ENCODE measurements around the gene RTN4RL1.

- TF ChIP-seq, protein P1, sequence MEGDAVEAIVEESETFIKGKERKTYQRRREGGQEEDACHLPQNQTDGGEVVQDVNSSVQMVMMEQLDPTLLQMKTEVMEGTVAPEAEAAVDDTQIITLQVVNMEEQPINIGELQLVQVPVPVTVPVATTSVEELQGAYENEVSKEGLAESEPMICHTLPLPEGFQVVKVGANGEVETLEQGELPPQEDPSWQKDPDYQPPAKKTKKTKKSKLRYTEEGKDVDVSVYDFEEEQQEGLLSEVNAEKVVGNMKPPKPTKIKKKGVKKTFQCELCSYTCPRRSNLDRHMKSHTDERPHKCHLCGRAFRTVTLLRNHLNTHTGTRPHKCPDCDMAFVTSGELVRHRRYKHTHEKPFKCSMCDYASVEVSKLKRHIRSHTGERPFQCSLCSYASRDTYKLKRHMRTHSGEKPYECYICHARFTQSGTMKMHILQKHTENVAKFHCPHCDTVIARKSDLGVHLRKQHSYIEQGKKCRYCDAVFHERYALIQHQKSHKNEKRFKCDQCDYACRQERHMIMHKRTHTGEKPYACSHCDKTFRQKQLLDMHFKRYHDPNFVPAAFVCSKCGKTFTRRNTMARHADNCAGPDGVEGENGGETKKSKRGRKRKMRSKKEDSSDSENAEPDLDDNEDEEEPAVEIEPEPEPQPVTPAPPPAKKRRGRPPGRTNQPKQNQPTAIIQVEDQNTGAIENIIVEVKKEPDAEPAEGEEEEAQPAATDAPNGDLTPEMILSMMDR (IDR thresholded peaks at IDR 0.05) = no peak
- TF ChIP-seq POLR2A (IDR thresholded peaks at IDR 0.05) = no peak
Observed at GRCh38 chr17:1994707-1995106, 30.4 kb downstream of the RTN4RL1 start.

All from heart left ventricle (tissue), 13 donors.